Activated T-cell treated with anti-CD3 and anti-CD28 coated beads, Interleukin-2, amount 50 U/mL, for 24 hours (primary cell): ENCODE results near the gene ATP6V0C.

Experiments used
- DNase-seq: peaks from one replicate; pipeline ENCODE4 v3.0.0-alpha.2; 2020
- H3K27ac Mint-ChIP-seq: 2 replicates; pipeline ENCODE4 v1.8.0; 2020; ENCODE audit warnings: mild to moderate bottlenecking, mixed read lengths
- H3K27me3 Mint-ChIP-seq: 2 replicates; pipeline ENCODE4 v1.8.0; 2020; ENCODE audit warnings: mixed read lengths
- H3K36me3 Mint-ChIP-seq: 2 replicates; pipeline ENCODE4 v1.8.0; 2020; ENCODE audit warnings: low read depth, mixed read lengths
- H3K4me1 Mint-ChIP-seq: 2 replicates; pipeline ENCODE4 v1.8.0; 2020; ENCODE audit warnings: low read depth, mixed read lengths
- H3K4me3 Mint-ChIP-seq: 2 replicates; pipeline ENCODE4 v1.8.0; 2020; ENCODE audit warnings: mild to moderate bottlenecking, moderate library complexity, mixed read lengths
- H3K9me3 Mint-ChIP-seq: 2 replicates; pipeline ENCODE4 v1.8.0; 2020; ENCODE audit warnings: mixed read lengths

Gene ATP6V0C

GRCh38 chr16:2481676-2482075, 32.1 kb upstream of the ATP6V0C start:
- H3K9me3 Mint-ChIP-seq, result no peaks in the 10 kb centered on the region
- peaks cover 2% of the 10 kb centered on the region for H3K36me3 Mint-ChIP-seq
- H3K4me3 Mint-ChIP-seq, result no peak overlapping the region
- H3K27ac Mint-ChIP-seq, result no peak overlapping the region
- no peak for DNase-seq
- H3K4me1 Mint-ChIP-seq, result peaks cover 11% of the 10 kb centered on the region
- no peaks in the 10 kb centered on the region for H3K27me3 Mint-ChIP-seq

GRCh38 chr16:2482249-2482648, 31.5 kb upstream of the ATP6V0C start:
- H3K27ac Mint-ChIP-seq, result no peak overlapping the region
- peaks cover 2% of the 10 kb centered on the region for H3K36me3 Mint-ChIP-seq
- H3K4me1 Mint-ChIP-seq, result peaks cover 12% of the 10 kb centered on the region

GRCh38 chr16:2482708-2483534, 30.8 kb upstream of the ATP6V0C start:
- Mint-ChIP-seq H3K27me3 (no peaks in the 10 kb centered on the region), H3K27ac (no peak overlapping the region), H3K4me3 (no peak overlapping the region), H3K4me1 (peaks cover 17% of the 10 kb centered on the region), H3K9me3 (no peaks in the 10 kb centered on the region), H3K36me3 (peaks cover 2% of the 10 kb centered on the region)
- no peak for DNase-seq

More at GRCh38 chr16:2482249-2482648, 31.5 kb upstream of the ATP6V0C start:
- Mint-ChIP-seq H3K4me3 (no peak overlapping the region), H3K9me3 (no peaks in the 10 kb centered on the region), H3K27me3 (no peaks in the 10 kb centered on the region)
- DNase-seq, result no peak

- H3K27me3 Mint-ChIP-seq, result no peaks in the 10 kb centered on the region
- no peak for DNase-seq
- no peaks in the 10 kb centered on the region for H3K9me3 Mint-ChIP-seq
- no peak overlapping the region for H3K4me3 Mint-ChIP-seq
- peaks cover 21% of the 10 kb centered on the region for H3K4me1 Mint-ChIP-seq
- H3K36me3 Mint-ChIP-seq, result peaks cover 2% of the 10 kb centered on the region
- peak overlapping the region; percentile 9 for H3K27ac Mint-ChIP-seq
These were observed 29.5 kb upstream of the ATP6V0C start for GRCh38 chr16:2483939-2484897.

GRCh38 chr16:2484898-2485508, 28.7 kb upstream of the ATP6V0C start:
- Mint-ChIP-seq H3K27ac (no peak overlapping the region), H3K9me3 (no peaks in the 10 kb centered on the region), H3K36me3 (peaks cover 3% of the 10 kb centered on the region), H3K27me3 (no peaks in the 10 kb centered on the region), H3K4me3 (no peak overlapping the region), H3K4me1 (peaks cover 21% of the 10 kb centered on the region)
- DNase-seq, result no peak

GRCh38 chr16:2485811-2486507, 27.8 kb upstream of the ATP6V0C start:
- no peaks in the 10 kb centered on the region for H3K27me3 Mint-ChIP-seq
- no peak for DNase-seq
- no peaks in the 10 kb centered on the region for H3K9me3 Mint-ChIP-seq
- no peak overlapping the region for H3K4me3 Mint-ChIP-seq
- peaks cover 21% of the 10 kb centered on the region for H3K4me1 Mint-ChIP-seq
- no peak overlapping the region for H3K27ac Mint-ChIP-seq
- H3K36me3 Mint-ChIP-seq, result peaks cover 5% of the 10 kb centered on the region

- H3K36me3 Mint-ChIP-seq, result peaks cover 5% of the 10 kb centered on the region
- peak; percentile 76 for DNase-seq
- no peaks in the 10 kb centered on the region for H3K27me3 Mint-ChIP-seq
- H3K4me1 Mint-ChIP-seq, result peaks cover 21% of the 10 kb centered on the region
- peak overlapping the region; percentile 44 for H3K4me3 Mint-ChIP-seq
- H3K27ac Mint-ChIP-seq, result peak overlapping the region; percentile 81
- no peaks in the 10 kb centered on the region for H3K9me3 Mint-ChIP-seq
These were observed 26.9 kb upstream of the ATP6V0C start for GRCh38 chr16:2486645-2487516.

GRCh38 chr16:2487517-2487842, 26.3 kb upstream of the ATP6V0C start:
- H3K9me3 Mint-ChIP-seq, result no peaks in the 10 kb centered on the region
- peaks cover 5% of the 10 kb centered on the region for H3K36me3 Mint-ChIP-seq
- no peaks in the 10 kb centered on the region for H3K27me3 Mint-ChIP-seq
- peaks cover 21% of the 10 kb centered on the region for H3K4me1 Mint-ChIP-seq
- H3K4me3 Mint-ChIP-seq, result peak overlapping the region; percentile 44
- DNase-seq, result no peak
- H3K27ac Mint-ChIP-seq, result peak overlapping the region; percentile 81

GRCh38 chr16:2487903-2488531, 25.7 kb upstream of the ATP6V0C start:
- H3K9me3 Mint-ChIP-seq, result no peaks in the 10 kb centered on the region
- peaks cover 5% of the 10 kb centered on the region for H3K36me3 Mint-ChIP-seq
- H3K27ac Mint-ChIP-seq, result no peak overlapping the region
- DNase-seq, result no peak
- no peak overlapping the region for H3K4me3 Mint-ChIP-seq
- no peaks in the 10 kb centered on the region for H3K27me3 Mint-ChIP-seq
- H3K4me1 Mint-ChIP-seq, result peaks cover 21% of the 10 kb centered on the region

- Mint-ChIP-seq H3K27me3 (no peaks in the 10 kb centered on the region), H3K9me3 (no peaks in the 10 kb centered on the region), H3K4me1 (peaks cover 21% of the 10 kb centered on the region), H3K36me3 (peaks cover 5% of the 10 kb centered on the region), H3K27ac (no peak overlapping the region), H3K4me3 (no peak overlapping the region)
- no peak for DNase-seq
These were observed 24.2 kb upstream of the ATP6V0C start for GRCh38 chr16:2489581-2489980.

- no peak overlapping the region for H3K27ac Mint-ChIP-seq
- no peaks in the 10 kb centered on the region for H3K27me3 Mint-ChIP-seq
- H3K9me3 Mint-ChIP-seq, result no peaks in the 10 kb centered on the region
- DNase-seq, result no peak
- H3K4me3 Mint-ChIP-seq, result no peak overlapping the region
- peaks cover 21% of the 10 kb centered on the region for H3K4me1 Mint-ChIP-seq
- H3K36me3 Mint-ChIP-seq, result peaks cover 5% of the 10 kb centered on the region
These were observed 23.3 kb upstream of the ATP6V0C start for GRCh38 chr16:2490190-2491105.

GRCh38 chr16:2492292-2492691, 21.5 kb upstream of the ATP6V0C start:
- Mint-ChIP-seq H3K27me3 (no peaks in the 10 kb centered on the region), H3K4me1 (peaks cover 8% of the 10 kb centered on the region), H3K4me3 (no peak overlapping the region), H3K27ac (no peak overlapping the region), H3K36me3 (peaks cover 20% of the 10 kb centered on the region), H3K9me3 (no peaks in the 10 kb centered on the region)
- DNase-seq, result no peak
